Stomach (tissue), 4 donors: ENCODE measurements around the gene NR3C1.

Source experiments
- EP300 ChIP-seq: sonication (generic); formaldehyde crosslinking; IDR thresholded peaks from one replicate; pipeline ENCODE4 v1.6.1; 2017; ENCODE audit warnings: antibody characterized with exemption
- POLR2A ChIP-seq, 4 donors: fragments of 450-650 bp; IDR thresholded peaks; one replicate each; pipeline ENCODE4 v1.6.1; 2016; ENCODE audit warnings: antibody characterized with exemption in 4 of 4, control low read depth in 2 of 4, mild to moderate bottlenecking in 1 of 4, moderate library complexity in 1 of 4
- POLR2AphosphoS5 ChIP-seq, 3 donors: sonication (generic); formaldehyde crosslinking; IDR thresholded peaks; one replicate each; pipeline ENCODE4 v1.6.1; 2016; ENCODE audit warnings: antibody characterized with exemption in 3 of 3
- TF ChIP-seq, protein P1 (sequence below), 7 experiments: fragments of 450-650 bp in 4 of 7; fragments of 200-600 bp in 3 of 7; sonication (generic) in 3 of 7; IDR thresholded peaks; one replicate each; pipeline ENCODE4 v1.5.1; 2016 to 2019; ENCODE audit warnings: antibody characterized with exemption in 7 of 7, control low read depth in 2 of 7, mild to moderate bottlenecking in 1 of 7

DNA sequence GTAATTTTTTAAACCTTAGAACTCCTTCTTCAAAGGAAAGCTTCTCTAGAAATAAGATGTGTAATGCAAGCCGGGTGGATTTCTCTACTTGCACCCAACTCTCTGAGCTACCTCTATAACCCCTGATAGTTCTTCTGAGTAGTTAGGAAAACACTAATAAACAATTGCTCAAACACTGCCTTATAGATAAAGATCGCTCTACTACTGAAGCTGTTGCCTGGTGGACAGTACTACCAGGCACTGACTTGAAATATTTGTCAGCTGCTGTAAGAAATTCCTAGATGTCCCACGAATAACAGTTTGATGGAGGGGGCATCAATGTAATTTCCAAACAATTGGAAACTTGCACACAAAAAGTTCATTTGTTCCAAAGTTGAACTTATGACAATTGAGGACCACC is 42.0 kb downstream of the NR3C1 start:
- TF ChIP-seq, protein P1, sequence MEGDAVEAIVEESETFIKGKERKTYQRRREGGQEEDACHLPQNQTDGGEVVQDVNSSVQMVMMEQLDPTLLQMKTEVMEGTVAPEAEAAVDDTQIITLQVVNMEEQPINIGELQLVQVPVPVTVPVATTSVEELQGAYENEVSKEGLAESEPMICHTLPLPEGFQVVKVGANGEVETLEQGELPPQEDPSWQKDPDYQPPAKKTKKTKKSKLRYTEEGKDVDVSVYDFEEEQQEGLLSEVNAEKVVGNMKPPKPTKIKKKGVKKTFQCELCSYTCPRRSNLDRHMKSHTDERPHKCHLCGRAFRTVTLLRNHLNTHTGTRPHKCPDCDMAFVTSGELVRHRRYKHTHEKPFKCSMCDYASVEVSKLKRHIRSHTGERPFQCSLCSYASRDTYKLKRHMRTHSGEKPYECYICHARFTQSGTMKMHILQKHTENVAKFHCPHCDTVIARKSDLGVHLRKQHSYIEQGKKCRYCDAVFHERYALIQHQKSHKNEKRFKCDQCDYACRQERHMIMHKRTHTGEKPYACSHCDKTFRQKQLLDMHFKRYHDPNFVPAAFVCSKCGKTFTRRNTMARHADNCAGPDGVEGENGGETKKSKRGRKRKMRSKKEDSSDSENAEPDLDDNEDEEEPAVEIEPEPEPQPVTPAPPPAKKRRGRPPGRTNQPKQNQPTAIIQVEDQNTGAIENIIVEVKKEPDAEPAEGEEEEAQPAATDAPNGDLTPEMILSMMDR (IDR thresholded peaks at IDR 0.05), result no peak
- TF ChIP-seq POLR2A (IDR thresholded peaks at IDR 0.05) (no peak), POLR2AphosphoS5 (IDR thresholded peaks at IDR 0.05) (no peak), EP300 (no peak)
